ENCODE measurements around the gene RAB11A. TPM values are rescaled to one million over a fixed set of nuclear protein-coding genes. Genes with fewer than 3 reads are reported as not detected.

Gene RAB11A
- total and polyA plus RNA-seq, 2 experiments from 2014 or later, result 248 to 306 TPM

DNA sequence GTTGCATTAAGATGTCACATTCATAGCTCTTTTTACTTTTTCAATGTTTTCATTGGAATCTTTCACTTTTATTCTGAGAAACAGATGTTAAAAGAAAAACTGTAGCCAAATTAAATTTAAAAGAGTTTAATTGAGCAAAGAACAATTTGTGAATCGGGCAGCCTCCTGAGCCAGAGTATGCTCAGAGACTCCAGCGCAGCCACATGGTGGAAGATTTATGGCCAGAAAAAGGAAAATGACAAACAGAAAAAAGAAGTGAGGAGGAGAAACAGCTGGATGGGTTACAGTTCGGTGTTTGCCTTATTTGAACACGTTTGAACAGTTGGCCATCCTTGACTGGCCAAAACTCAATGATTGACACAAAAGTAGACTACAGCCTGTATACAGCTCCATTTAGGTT is 33.8 kb upstream of the RAB11A start:
- H3K27ac ChIP-seq, result no peak overlapping the region
- H4K20me1 ChIP-seq (ENCODE audit: insufficient read depth, poor library complexity, severe bottlenecking), result no peaks in the 10 kb centered on the region
- H3K9me3 ChIP-seq (ENCODE audit: low read depth), result no peaks in the 10 kb centered on the region
- no peak for DNase-seq (ENCODE audit: low spot score)
- no peak overlapping the region for H2AFZ ChIP-seq
- no peaks in the 10 kb centered on the region for H3K9me2 ChIP-seq (replicated peaks; ENCODE audit: insufficient read depth)
- no peak overlapping the region for H3K4me2 ChIP-seq
- no peaks in the 10 kb centered on the region for H3K36me3 ChIP-seq (replicated peaks; ENCODE audit: insufficient read depth, low read depth)
- 75% methylated on average over 4 of the region's 4 CpGs for WGBS (ENCODE audit: low lambda C conversion rate, missing lambda C conversion rate)
- TF ChIP-seq EZH2 (IDR thresholded peaks at IDR 0.05; ENCODE audit: borderline replicate concordance), result no peak
- TF ChIP-seq CTCF (IDR thresholded peaks at IDR 0.05; ENCODE audit: poor library complexity), result no peak
- no peak for TF ChIP-seq EZH2phosphoT487 (IDR thresholded peaks at IDR 0.05; ENCODE audit: low read depth, severe bottlenecking, unreplicated experiment)
- H3K27me3 ChIP-seq, result no peaks in the 10 kb centered on the region
- H3K4me3 ChIP-seq, result no peak overlapping the region
- H3K79me2 ChIP-seq, result no peaks in the 10 kb centered on the region
- H3K4me1 ChIP-seq (ENCODE audit: insufficient read depth), result peaks cover 25% of the 10 kb centered on the region

- Histone ChIP-seq H3K4me1 (ENCODE audit: insufficient read depth) (peaks cover 25% of the 10 kb centered on the region), H3K79me2 (no peaks in the 10 kb centered on the region), H3K4me3 (no peak overlapping the region), H3K9me3 (ENCODE audit: low read depth) (no peaks in the 10 kb centered on the region), H3K9me2 (replicated peaks; ENCODE audit: insufficient read depth) (no peaks in the 10 kb centered on the region), H3K36me3 (replicated peaks; ENCODE audit: insufficient read depth, low read depth) (no peaks in the 10 kb centered on the region), H3K4me2 (no peak overlapping the region), H4K20me1 (ENCODE audit: insufficient read depth, poor library complexity, severe bottlenecking) (no peaks in the 10 kb centered on the region), H3K27me3 (no peaks in the 10 kb centered on the region), H2AFZ (no peak overlapping the region), H3K27ac (no peak overlapping the region)
- no peak for TF ChIP-seq CTCF (IDR thresholded peaks at IDR 0.05; ENCODE audit: poor library complexity)
- TF ChIP-seq EZH2 (IDR thresholded peaks at IDR 0.05; ENCODE audit: borderline replicate concordance), result no peak
- no peak for TF ChIP-seq EZH2phosphoT487 (IDR thresholded peaks at IDR 0.05; ENCODE audit: low read depth, severe bottlenecking, unreplicated experiment)
- no peak for DNase-seq (ENCODE audit: low spot score)
- 76% methylated on average over 4 of the region's 4 CpGs for WGBS (ENCODE audit: low lambda C conversion rate, missing lambda C conversion rate)
Measured at GRCh38 chr15:65836665-65837064, 32.6 kb upstream of the RAB11A start.

DNA sequence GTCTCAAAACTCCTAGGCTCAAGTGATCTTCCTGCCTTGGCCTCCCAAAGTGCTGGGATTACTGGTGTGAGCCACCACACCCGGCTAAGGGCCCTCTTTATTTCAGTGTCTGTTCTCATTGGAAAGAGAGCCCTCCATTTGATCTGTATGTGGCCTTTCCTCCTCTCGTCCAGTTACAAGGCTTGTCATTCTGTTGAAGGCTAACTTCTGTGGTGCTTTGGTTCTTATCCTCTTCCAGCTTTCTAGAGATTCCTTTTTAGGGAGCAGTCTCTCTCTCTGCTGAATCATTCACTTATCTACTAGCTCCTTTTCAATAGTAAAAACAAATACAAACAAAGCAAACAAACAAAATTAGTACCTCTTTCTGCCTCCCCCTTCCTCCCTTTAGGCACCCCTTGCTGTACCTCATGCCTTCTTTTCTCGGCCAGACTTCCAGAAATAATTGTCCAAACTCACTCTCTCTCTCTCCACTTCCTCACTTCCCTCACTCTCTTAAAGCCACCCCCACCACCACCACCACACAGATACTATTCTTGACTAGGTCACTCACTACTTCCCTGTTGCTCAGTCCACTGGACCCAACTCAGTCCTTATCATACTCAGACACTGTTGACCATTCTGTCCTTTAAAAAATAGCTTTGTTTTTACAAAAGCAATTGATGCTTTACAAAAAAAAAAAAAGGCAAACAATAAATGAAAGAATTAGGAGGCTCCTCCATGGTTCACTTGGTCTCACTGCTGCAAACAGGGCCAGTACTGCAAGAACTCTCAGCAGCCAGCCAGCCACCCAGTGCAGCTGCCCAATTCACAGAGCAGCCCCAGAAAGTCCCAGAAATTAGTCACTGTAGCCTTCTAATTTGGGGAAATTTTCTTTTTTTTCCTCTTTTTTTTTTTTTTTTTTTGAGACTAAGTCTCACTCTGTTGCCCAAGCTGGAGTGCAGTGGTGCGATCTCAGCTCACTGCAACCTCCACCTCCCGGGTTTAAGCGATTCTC is 31.7 kb upstream of the RAB11A start:
- Histone ChIP-seq H2AFZ (peak overlapping the region; percentile 34), H3K4me2 (no peak overlapping the region), H3K9me2 (replicated peaks; ENCODE audit: insufficient read depth) (no peaks in the 10 kb centered on the region), H3K36me3 (replicated peaks; ENCODE audit: insufficient read depth, low read depth) (no peaks in the 10 kb centered on the region), H3K4me1 (ENCODE audit: insufficient read depth) (peaks cover 20% of the 10 kb centered on the region), H3K27ac (peak overlapping the region; percentile 67), H3K9me3 (ENCODE audit: low read depth) (no peaks in the 10 kb centered on the region), H3K79me2 (no peaks in the 10 kb centered on the region), H4K20me1 (ENCODE audit: insufficient read depth, poor library complexity, severe bottlenecking) (no peaks in the 10 kb centered on the region), H3K4me3 (no peak overlapping the region), H3K27me3 (no peaks in the 10 kb centered on the region)
- 79% methylated on average over 6 of the region's 6 CpGs for WGBS (ENCODE audit: low lambda C conversion rate, missing lambda C conversion rate)
- no peak for DNase-seq (ENCODE audit: low spot score)
- TF ChIP-seq EZH2 (IDR thresholded peaks at IDR 0.05; ENCODE audit: borderline replicate concordance), result no peak
- TF ChIP-seq EZH2phosphoT487 (IDR thresholded peaks at IDR 0.05; ENCODE audit: low read depth, severe bottlenecking, unreplicated experiment), result no peak
- no peak for TF ChIP-seq CTCF (IDR thresholded peaks at IDR 0.05; ENCODE audit: poor library complexity)

Data from hepatocyte (in vitro differentiated cells).